Esophagus muscularis mucosa (tissue), 3 donors: ENCODE results near the gene CHST6.

ENCODE experiments used
- POLR2A ChIP-seq: fragments of 450-650 bp; IDR thresholded peaks from one replicate; pipeline ENCODE4 v1.6.1; 2017; ENCODE audit warnings: antibody characterized with exemption, moderate library complexity, mild to moderate bottlenecking, low read depth
- POLR2AphosphoS5 ChIP-seq, 2 donors: sonication (generic); formaldehyde crosslinking; IDR thresholded peaks; one replicate each; pipeline ENCODE4 v1.6.1; 2017; ENCODE audit warnings: antibody characterized with exemption in 2 of 2
- TF ChIP-seq, protein P1 (sequence below), 3 experiments: fragments of 200-600 bp in 2 of 3; fragments of 450-650 bp in 1 of 3; sonication (generic) in 2 of 3; IDR thresholded peaks; one replicate each; pipeline ENCODE4 v1.5.1; 2017 to 2019; ENCODE audit warnings: antibody characterized with exemption in 3 of 3, mild to moderate bottlenecking in 2 of 3, moderate library complexity in 1 of 3

DNA sequence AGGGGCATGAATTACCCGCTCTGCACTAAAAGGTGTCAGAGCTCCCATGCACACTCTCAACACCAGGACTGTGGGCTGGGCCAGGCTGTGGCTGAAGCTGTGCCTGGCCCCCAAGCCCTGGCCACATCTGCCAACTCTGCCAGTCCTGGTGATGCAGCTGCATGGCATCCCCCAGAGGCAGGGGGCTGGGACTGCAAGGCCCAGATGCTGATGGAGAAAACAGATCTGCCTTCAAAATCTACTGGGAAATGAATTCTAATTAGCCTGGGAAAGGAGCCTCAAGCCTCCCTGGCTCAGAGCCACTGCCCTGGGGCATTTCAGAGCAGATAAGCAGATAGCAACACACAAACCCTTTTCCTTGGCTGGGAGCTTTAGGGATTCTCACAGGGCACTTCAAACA, 3.4 kb downstream of the CHST6 start:
- TF ChIP-seq, protein P1, sequence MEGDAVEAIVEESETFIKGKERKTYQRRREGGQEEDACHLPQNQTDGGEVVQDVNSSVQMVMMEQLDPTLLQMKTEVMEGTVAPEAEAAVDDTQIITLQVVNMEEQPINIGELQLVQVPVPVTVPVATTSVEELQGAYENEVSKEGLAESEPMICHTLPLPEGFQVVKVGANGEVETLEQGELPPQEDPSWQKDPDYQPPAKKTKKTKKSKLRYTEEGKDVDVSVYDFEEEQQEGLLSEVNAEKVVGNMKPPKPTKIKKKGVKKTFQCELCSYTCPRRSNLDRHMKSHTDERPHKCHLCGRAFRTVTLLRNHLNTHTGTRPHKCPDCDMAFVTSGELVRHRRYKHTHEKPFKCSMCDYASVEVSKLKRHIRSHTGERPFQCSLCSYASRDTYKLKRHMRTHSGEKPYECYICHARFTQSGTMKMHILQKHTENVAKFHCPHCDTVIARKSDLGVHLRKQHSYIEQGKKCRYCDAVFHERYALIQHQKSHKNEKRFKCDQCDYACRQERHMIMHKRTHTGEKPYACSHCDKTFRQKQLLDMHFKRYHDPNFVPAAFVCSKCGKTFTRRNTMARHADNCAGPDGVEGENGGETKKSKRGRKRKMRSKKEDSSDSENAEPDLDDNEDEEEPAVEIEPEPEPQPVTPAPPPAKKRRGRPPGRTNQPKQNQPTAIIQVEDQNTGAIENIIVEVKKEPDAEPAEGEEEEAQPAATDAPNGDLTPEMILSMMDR (IDR thresholded peaks at IDR 0.05): no peak
- TF ChIP-seq POLR2AphosphoS5 (IDR thresholded peaks at IDR 0.05): no peak
- TF ChIP-seq POLR2A: no peak
